Panc1 (cell line): ENCODE data around the gene ELAPOR1. TPM values are rescaled to one million over a fixed set of nuclear protein-coding genes. Genes with fewer than 3 reads are reported as not detected.

Experiments used
- ATAC-seq: fragments of 200-7000 bp; cut with Tn5 transposase; 2 replicates; pipeline ENCODE4 v1.9.1; 2020; ENCODE audit warnings: mild to moderate bottlenecking, moderate library complexity
- BruUV-seq: library from RNA; stranded (reverse); fragments of 400-500 nt; replicated peaks from 2 replicates; lab custom pipeline; 2021; lab: Mats Ljungman, UMichigan
- CTCF ChIA-PET: fragments of 300-600 bp; sonication (Branson Sonifier 250); formaldehyde crosslinking; loops from one replicate; lab custom pipeline; 2022; ENCODE audit warnings: antibody characterized with exemption; lab: Charles Lee
- POLR2A ChIA-PET: fragments of 300-600 bp; sonication (Branson Sonifier 250); formaldehyde crosslinking; loops from one replicate; lab custom pipeline; 2022; ENCODE audit warnings: antibody characterized with exemption; lab: Charles Lee
- DNase-seq: peaks from one replicate; pipeline ENCODE4 v3.0.0-alpha.2; 2010; ENCODE audit warnings: low read depth, low spot score
- H3K27ac ChIP-seq: 2 replicates; pipeline ENCODE4 v1.5.1; 2011; ENCODE audit warnings: mild to moderate bottlenecking, low read length, inconsistent platforms
- H3K27me3 ChIP-seq: fragments of 200-500 bp; sonication (Bioruptor generic); 2 replicates; pipeline ENCODE4 v1.6.0; 2014; ENCODE audit warnings: low read length, inconsistent platforms; ENCODE audit not compliant: control insufficient read depth, insufficient read depth
- H3K36me3 ChIP-seq: fragments of 200-500 bp; sonication (Bioruptor generic); 2 replicates; pipeline ENCODE4 v1.5.1; 2014; ENCODE audit warnings: inconsistent platforms, mild to moderate bottlenecking, low read length, moderate library complexity; ENCODE audit not compliant: control insufficient read depth, insufficient read depth
- H3K4me1 ChIP-seq: 2 replicates; pipeline ENCODE4 v1.5.1; 2011; ENCODE audit warnings: inconsistent platforms, mild to moderate bottlenecking, low read length, moderate library complexity; ENCODE audit not compliant: control insufficient read depth, insufficient read depth
- H3K4me3 ChIP-seq, 2 experiments: 2 replicates each; pipeline ENCODE4 v1.5.1; 2011 to 2012; ENCODE audit warnings: low read depth in 2 of 2, low read length in 2 of 2, mild to moderate bottlenecking in 2 of 2, inconsistent platforms in 1 of 2, moderate library complexity in 1 of 2
- H3K9me3 ChIP-seq: fragments of 200-500 bp; sonication (Bioruptor generic); 2 replicates; pipeline ENCODE4 v1.5.1; 2014; ENCODE audit warnings: low read depth, mild to moderate bottlenecking, inconsistent platforms, low read length, moderate library complexity; ENCODE audit not compliant: control insufficient read depth, insufficient read depth
- CTCF ChIP-seq: fragments of 450-650 bp; IDR thresholded peaks from 2 replicates; pipeline ENCODE4 v1.5.1; 2017; ENCODE audit warnings: mild to moderate bottlenecking
- POLR2AphosphoS5 ChIP-seq: IDR thresholded peaks from 2 replicates; pipeline ENCODE4 v1.6.1; 2012; ENCODE audit warnings: mild to moderate bottlenecking, low read depth, low read length, moderate library complexity
- REST ChIP-seq, 2 experiments: IDR thresholded peaks; 2 replicates each; pipeline ENCODE4 v1.6.1; 2011 to 2012; ENCODE audit warnings: low read depth in 2 of 2, control low read depth in 1 of 2, low read length in 1 of 2, mild to moderate bottlenecking in 1 of 2, moderate library complexity in 1 of 2; ENCODE audit not compliant: insufficient read depth in 1 of 2
- SIN3A ChIP-seq: IDR thresholded peaks from 2 replicates; pipeline ENCODE4 v1.6.1; 2012; ENCODE audit warnings: low read depth, mild to moderate bottlenecking, low read length, moderate library complexity, borderline replicate concordance; ENCODE audit not compliant: insufficient read depth
- TCF7L2 ChIP-seq: IDR thresholded peaks from 2 replicates; pipeline ENCODE4 v1.6.1; 2011; ENCODE audit warnings: mild to moderate bottlenecking, low read depth, low read length, inconsistent platforms
- in situ Hi-C: cut with HindIII; loops from 2 replicates; pipeline ENCODE4 v1.10.0; 2016; ENCODE audit warnings: low sequenced_read_pairs, low pct_unique_long_range_greater_than_20kb
- intact Hi-C: fragments of 100-400 bp; cut with micrococcal nuclease; formaldehyde crosslinking; loops from one replicate; pipeline ENCODE4 v1.10.0; 2022; ENCODE audit not compliant: unreplicated experiment
- total RNA-seq: library from RNA; stranded (reverse); gene quantifications from one replicate; pipeline ENCODE4 v1.2.1, GENCODE V29; 2021; ENCODE audit not compliant: unreplicated experiment

Gene ELAPOR1
- total RNA-seq, 1 experiment from 2014 or later = 0.28 TPM

- intact Hi-C loops = no loop called here
- Histone ChIP-seq H3K9me3 (no peaks in the 10 kb centered on the region), H3K27me3 (no peaks in the 10 kb centered on the region), H3K27ac (no peak overlapping the region), H3K4me1 (no peaks in the 10 kb centered on the region), H3K4me3 (no peak overlapping the region), H3K36me3 (no peaks in the 10 kb centered on the region)
- ChIA-PET POLR2A (no interaction called here), CTCF (no interaction called here)
- in situ Hi-C loops = no loop called here
- no peak for ATAC-seq
- no TSS peak for BruUV-seq
- TF ChIP-seq REST (IDR thresholded peaks at IDR 0.05; ENCODE audit: insufficient read depth in 1 of 2, low read depth in 2 of 2, low read length in 1 of 2) = no peak
- no peak for TF ChIP-seq POLR2AphosphoS5
- TF ChIP-seq TCF7L2 = no peak
- no peak for TF ChIP-seq CTCF
- TF ChIP-seq SIN3A = no peak
- no peak for DNase-seq
These were observed 49.6 kb downstream of the ELAPOR1 start for GRCh38 chr1:109163551-109163950.

Other genes starting within 250 kb of the ELAPOR1 start
- 36.3 TPM for gene GPSM2, start 237.1 kb upstream of the ELAPOR1 start, total RNA-seq
- gene CLCC1, start 150.6 kb upstream of the ELAPOR1 start, total RNA-seq = 28.4 TPM
- gene WDR47, start 72.0 kb upstream of the ELAPOR1 start, total RNA-seq = 9.6 TPM
- 28.9 TPM for gene TAF13, start 38.1 kb upstream of the ELAPOR1 start, total RNA-seq
- gene TMEM167B, start 23.4 kb upstream of the ELAPOR1 start, total RNA-seq = 18.1 TPM
- 115 TPM for gene SARS1, start 99.8 kb downstream of the ELAPOR1 start, total RNA-seq
- gene CELSR2, start 135.4 kb downstream of the ELAPOR1 start, total RNA-seq = 4.1 TPM
- gene PSRC1, start 169.0 kb downstream of the ELAPOR1 start, total RNA-seq = 40.6 TPM
- gene MYBPHL, start 192.9 kb downstream of the ELAPOR1 start, total RNA-seq = not detected